HG03442 (cell line): ENCODE results near the gene RHOBTB1.
A peak's percentile ranks its signal among the peaks of the same experiment; 100 is the strongest.
"Not testable (repeated sequence)": the region's sequence is repeated elsewhere in the genome, so short reads cannot be mapped to it uniquely, and the experiment has no call there.

Experiments used
- ATAC-seq: cut with Tn5 transposase; IDR thresholded peaks from one replicate; pipeline ENCODE4 v1.9.1; 2021; ENCODE audit warnings: mild to moderate bottlenecking, moderate library complexity; ENCODE audit not compliant: unreplicated experiment

Gene RHOBTB1

GRCh38 chr10:60944058-60944909 is at the start of gene RHOBTB1:
RHOBTB1 (minus strand) TSS chr10:60944185; CDS start chr10:60911542, 32,643 bp downstream.
- ATAC-seq = peak; percentile 40

GRCh38 chr10:60992636-60993035 is 48.7 kb upstream of the RHOBTB1 start:
- no peak for ATAC-seq

GRCh38 chr10:60990663-60991062 is 46.7 kb upstream of the RHOBTB1 start:
- ATAC-seq = no peak

- ATAC-seq = peak; percentile 90
These were observed 45.5 kb upstream of the RHOBTB1 start for GRCh38 chr10:60989400-60989876.

GRCh38 chr10:60986791-60987190 is 42.8 kb upstream of the RHOBTB1 start:
- no peak for ATAC-seq

GRCh38 chr10:60985951-60986350 is 42.0 kb upstream of the RHOBTB1 start:
- ATAC-seq = no peak

- no peak for ATAC-seq
These were observed 37.0 kb upstream of the RHOBTB1 start for GRCh38 chr10:60980997-60981396.

- ATAC-seq = no peak
These were observed 35.7 kb upstream of the RHOBTB1 start for GRCh38 chr10:60979667-60980104.

GRCh38 chr10:60978287-60979115 is 34.5 kb upstream of the RHOBTB1 start:
- ATAC-seq = no peak

- no peak for ATAC-seq
These were observed 33.5 kb upstream of the RHOBTB1 start for GRCh38 chr10:60977161-60978122.

- ATAC-seq = no peak
These were observed 32.7 kb upstream of the RHOBTB1 start for GRCh38 chr10:60976687-60977086.

GRCh38 chr10:60975716-60976115 is 31.7 kb upstream of the RHOBTB1 start:
- no peak for ATAC-seq

- ATAC-seq = no peak
These were observed 30.6 kb upstream of the RHOBTB1 start for GRCh38 chr10:60974463-60975149.

- ATAC-seq = no peak
These were observed 29.1 kb upstream of the RHOBTB1 start for GRCh38 chr10:60973086-60973485.

GRCh38 chr10:60972181-60972580 is 28.2 kb upstream of the RHOBTB1 start:
- ATAC-seq = not testable (repeated sequence)

GRCh38 chr10:60970526-60970925 is 26.5 kb upstream of the RHOBTB1 start:
- no peak for ATAC-seq

- ATAC-seq = no peak
These were observed 24.5 kb upstream of the RHOBTB1 start for GRCh38 chr10:60968504-60968903.

- ATAC-seq = no peak
These were observed 24.0 kb upstream of the RHOBTB1 start for GRCh38 chr10:60967854-60968484.

- no peak for ATAC-seq
These were observed 23.3 kb upstream of the RHOBTB1 start for GRCh38 chr10:60967260-60967659.
